OCI-LY3 (cell line): ENCODE data around the gene VCAN.

Source experiments
- CTCF ChIP-seq: fragments of 200-600, 300-600 bp; sonication (generic); IDR thresholded peaks from 2 replicates; pipeline ENCODE4 v1.5.1; 2014; ENCODE audit warnings: antibody characterized with exemption, low read length, low read depth
- EZH2phosphoT487 ChIP-seq: fragments of 200-600 bp; shearing (Covaris generic); IDR thresholded peaks from 2 replicates; pipeline ENCODE4 v1.6.1; 2018; ENCODE audit warnings: antibody characterized with exemption, mixed run types, low read depth

- no peak for TF ChIP-seq CTCF
- TF ChIP-seq EZH2phosphoT487, result no peak
These were observed 43.4 kb upstream of the VCAN start for GRCh38 chr5:83428126-83428525.
